Uterus (tissue), 2 donors: Measurements from ENCODE around the gene UBE2QL1.

Source experiments
- POLR2A ChIP-seq, 2 donors: fragments of 450-650 bp; IDR thresholded peaks; one replicate each; pipeline ENCODE4 v1.6.1; 2016; ENCODE audit warnings: antibody characterized with exemption in 2 of 2, mild to moderate bottlenecking in 1 of 2, moderate library complexity in 1 of 2
- TF ChIP-seq, protein P1 (sequence below), 4 experiments: fragments of 200-600 bp in 2 of 4; fragments of 450-650 bp in 2 of 4; sonication (generic) in 2 of 4; IDR thresholded peaks; one replicate each; pipeline ENCODE4 v1.5.1; 2016 to 2019; ENCODE audit warnings: antibody characterized with exemption in 4 of 4, mild to moderate bottlenecking in 2 of 4, moderate library complexity in 1 of 4

- TF ChIP-seq, protein P1, sequence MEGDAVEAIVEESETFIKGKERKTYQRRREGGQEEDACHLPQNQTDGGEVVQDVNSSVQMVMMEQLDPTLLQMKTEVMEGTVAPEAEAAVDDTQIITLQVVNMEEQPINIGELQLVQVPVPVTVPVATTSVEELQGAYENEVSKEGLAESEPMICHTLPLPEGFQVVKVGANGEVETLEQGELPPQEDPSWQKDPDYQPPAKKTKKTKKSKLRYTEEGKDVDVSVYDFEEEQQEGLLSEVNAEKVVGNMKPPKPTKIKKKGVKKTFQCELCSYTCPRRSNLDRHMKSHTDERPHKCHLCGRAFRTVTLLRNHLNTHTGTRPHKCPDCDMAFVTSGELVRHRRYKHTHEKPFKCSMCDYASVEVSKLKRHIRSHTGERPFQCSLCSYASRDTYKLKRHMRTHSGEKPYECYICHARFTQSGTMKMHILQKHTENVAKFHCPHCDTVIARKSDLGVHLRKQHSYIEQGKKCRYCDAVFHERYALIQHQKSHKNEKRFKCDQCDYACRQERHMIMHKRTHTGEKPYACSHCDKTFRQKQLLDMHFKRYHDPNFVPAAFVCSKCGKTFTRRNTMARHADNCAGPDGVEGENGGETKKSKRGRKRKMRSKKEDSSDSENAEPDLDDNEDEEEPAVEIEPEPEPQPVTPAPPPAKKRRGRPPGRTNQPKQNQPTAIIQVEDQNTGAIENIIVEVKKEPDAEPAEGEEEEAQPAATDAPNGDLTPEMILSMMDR (IDR thresholded peaks at IDR 0.05), result no peak
- no peak for TF ChIP-seq POLR2A (IDR thresholded peaks at IDR 0.05)
Measured at GRCh38 chr5:6506611-6507010, 58.0 kb downstream of the UBE2QL1 start.
